GM18867 (cell line): ENCODE data around the gene ZNF787.
A peak's percentile ranks its signal among the peaks of the same experiment; 100 is the strongest.

Source experiments
- ATAC-seq: cut with Tn5 transposase; IDR thresholded peaks from one replicate; pipeline ENCODE4 v1.9.1; 2021; ENCODE audit warnings: mild to moderate bottlenecking, moderate library complexity; ENCODE audit not compliant: unreplicated experiment

ZNF787 gene

DNA sequence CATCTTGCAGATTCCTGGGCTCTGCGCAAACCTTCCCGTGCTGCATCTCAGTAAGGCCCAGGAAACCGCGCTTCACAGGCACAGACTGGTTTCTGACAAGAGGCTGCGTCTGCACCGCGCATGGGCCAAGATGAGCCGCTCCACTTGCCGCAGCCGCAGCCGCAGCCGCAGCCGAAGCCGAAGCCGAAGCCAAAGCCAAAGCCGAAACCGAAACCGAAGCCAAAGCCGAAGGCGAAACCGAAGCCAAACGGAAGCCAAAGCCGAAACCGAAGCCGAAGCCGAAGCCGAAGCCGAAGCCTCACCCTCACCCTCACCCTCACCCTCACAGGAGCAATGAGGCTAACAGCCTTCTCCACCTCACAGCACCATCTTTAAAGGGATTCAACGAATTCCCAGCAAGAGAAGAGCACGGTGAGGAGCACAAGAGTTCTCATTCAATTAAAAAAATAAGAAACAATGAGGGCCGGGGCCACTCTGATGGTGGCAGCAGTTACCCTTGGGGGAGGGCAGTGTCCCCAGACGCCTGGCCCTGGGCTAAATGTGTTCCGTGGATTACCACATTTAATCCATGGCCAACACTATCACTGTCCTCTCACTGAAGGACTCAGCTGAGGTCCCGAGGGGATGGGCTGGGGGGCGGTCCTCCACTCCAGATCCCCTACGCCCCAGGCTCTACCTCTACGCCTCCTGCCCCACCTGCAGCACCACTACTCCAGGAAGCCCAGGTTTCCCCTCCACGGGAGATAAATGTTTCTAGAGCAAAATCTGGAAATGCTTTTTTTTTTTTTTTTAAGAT is 29.1 kb downstream of the ZNF787 start:
- no peak for ATAC-seq

GRCh38 chr19:56091066-56091490 is 30.0 kb downstream of the ZNF787 start:
- no peak for ATAC-seq

DNA sequence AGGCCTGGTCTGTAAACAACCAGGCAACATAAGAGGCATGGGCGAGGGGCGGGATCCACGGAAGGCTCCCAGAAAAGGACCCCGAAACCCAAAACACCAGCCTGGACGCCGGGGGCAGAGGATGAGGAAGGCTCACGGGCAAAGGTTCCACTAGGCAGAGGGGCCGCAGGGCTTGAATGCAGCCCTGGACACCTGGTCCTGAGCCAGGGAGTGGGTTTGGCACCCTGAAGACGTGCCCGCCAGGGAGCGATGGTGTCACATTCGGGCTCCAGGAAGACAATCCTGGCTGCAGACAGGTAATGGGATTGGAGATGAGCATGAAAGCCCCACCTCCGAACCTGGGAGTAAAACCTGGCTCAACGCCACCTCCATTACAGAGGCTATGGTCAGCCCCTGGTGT is 31.8 kb downstream of the ZNF787 start:
- no peak for ATAC-seq

- no peak for ATAC-seq
These were observed 32.4 kb downstream of the ZNF787 start for GRCh38 chr19:56088497-56089215.

DNA sequence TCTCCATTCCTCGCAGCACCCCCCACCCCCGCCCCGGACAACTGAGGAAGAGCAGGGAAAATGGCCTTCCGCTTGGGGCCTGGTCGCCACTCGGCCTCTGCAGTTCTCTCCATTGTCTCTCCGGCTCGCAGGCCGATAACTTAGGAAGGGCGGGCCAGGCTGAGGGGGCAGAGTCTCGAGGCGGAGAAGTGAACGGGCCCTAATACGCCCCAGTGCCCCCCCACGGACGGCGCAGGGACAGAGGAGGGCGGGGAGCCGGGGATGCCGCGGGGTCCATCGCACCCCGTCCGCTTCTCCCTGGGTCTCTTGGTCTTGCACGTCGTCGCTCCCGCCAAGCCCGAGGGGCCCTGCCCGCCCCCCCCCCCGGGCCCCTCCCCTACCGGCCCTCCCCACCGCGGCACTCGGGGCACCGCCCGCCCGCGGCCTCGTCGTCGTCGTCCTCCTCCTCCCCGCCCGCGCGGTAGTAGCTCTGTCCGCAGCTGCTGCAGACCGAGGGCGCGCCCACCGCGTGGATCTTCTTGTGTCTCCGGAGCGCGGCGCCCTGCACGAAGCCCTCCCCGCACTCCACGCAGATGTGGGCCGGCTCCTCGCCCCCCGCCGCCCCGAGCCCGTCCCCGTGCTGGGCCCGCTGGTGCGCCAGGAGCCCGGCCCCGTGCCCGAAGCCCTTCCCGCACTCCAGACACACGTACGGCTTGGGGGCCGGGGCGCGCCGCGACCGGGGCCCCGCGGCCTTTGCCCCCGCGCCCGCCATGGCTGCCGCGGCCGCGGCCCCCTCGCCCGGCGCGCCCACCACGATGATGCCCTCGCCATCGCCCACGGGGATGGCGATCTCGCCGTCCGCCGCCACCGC is 33.2 kb downstream of the ZNF787 start:
- ATAC-seq: no peak

GRCh38 chr19:56086671-56087430 is 34.2 kb downstream of the ZNF787 start:
- no peak for ATAC-seq

GRCh38 chr19:56085571-56086275 is 35.4 kb downstream of the ZNF787 start:
- ATAC-seq: no peak

GRCh38 chr19:56084835-56085536 is 36.1 kb downstream of the ZNF787 start:
- no peak for ATAC-seq

DNA sequence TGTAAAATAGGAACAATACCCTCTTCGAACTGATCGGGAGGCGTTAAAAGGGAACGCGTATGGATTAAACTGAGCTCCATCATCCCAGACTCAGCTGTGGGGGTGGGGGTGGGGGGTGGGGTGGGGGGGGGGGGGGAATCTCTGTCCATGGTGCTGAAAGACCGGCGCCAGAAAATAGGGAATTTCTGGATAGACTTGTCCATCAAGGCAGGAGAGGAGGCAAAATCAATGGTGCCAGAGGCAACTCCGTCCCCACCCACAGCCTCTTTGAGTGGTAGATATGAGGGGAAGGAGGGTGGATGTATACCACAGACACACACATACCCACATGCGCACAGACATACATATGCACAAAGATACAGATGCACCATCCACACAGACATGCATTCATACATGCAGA is 37.4 kb downstream of the ZNF787 start:
- ATAC-seq: no peak

DNA sequence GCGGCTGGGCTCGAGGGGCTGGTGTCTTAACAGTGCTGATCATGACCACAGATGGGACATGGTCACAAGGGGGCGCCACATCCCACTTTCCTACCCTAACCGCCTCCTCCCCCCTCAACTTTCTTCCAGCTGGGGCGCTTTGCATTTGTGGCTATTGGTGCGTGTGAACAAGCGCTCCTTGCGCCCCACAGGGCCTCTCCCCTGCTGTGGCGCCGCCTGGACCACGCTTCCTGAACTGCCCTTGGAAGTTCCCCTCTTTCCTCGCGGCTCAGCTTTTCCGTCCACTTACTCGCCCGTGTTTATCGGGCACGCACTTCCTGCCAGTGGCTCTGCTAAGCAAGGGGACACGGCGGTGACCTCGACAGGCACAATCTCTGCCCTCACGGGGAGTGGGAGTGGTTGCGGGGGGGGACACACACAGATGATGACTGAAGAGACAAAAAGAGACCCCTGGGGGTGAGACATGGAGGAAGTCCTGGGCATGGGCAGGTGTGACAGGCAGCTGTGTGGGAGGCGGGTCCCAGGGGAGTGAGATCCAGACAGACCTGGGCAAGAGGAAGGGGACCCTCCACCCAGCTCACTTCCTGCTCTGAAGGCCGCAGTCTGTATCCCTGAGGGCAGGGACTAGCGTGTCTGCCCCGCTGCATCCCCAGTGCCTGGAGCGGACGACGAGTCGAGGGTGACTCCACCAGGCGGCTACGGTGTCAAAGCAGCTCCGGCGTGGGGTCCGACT is 40.3 kb downstream of the ZNF787 start:
- ATAC-seq: peak; percentile 74

DNA sequence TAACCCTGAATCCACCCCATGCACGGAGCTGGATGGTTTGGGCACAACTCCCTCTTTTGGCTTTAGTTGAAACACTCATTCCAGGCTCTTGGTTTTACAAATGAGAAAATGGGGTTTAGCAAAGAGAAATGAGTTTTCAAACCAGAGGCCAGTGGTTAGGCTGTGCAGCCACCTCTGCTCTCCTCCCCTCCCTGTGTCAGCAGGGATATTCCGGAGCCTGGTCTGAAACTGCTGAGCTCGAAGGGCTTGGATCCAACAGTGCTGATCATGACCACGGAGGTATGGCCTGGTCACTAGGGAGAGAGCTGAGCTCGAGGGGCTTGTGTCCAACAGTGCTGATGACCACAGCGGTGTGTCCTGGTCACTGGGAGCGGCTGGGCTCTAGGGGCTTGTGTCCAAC is 41.5 kb downstream of the ZNF787 start:
- ATAC-seq: no peak

- ATAC-seq: no peak
These were observed 44.6 kb downstream of the ZNF787 start for GRCh38 chr19:56076498-56076897.

GRCh38 chr19:56071151-56071550 is 49.9 kb downstream of the ZNF787 start:
- no peak for ATAC-seq

DNA sequence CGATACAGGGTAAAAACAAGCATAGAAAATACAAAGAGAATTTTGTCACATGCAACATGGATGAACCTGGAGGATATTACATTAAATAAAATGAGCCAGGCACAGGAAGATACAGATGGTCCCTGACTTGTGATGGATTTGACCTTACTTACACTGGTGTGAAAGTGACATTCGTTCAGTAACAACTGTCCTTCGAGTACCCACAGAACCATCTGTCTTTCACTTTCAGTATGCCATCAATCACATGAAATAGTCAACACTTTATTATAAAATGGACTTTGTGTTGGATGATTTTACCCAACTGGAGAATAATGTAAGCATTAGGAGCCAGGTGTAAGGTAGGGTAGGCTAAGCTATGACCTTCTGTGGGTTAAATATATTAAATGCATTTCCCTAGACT is 51.5 kb downstream of the ZNF787 start:
- no peak for ATAC-seq

GRCh38 chr19:56066152-56067023 is 54.7 kb downstream of the ZNF787 start:
- ATAC-seq: peak; percentile 52

- no peak for ATAC-seq
These were observed 67.5 kb downstream of the ZNF787 start for GRCh38 chr19:56053596-56053995.
